GM19099 (cell line): Measurements from ENCODE around the gene SLC26A1.

Experiments
- POLR2A ChIP-seq: IDR thresholded peaks from 3 replicates; pipeline ENCODE4 v1.6.1; 2011; ENCODE audit warnings: low read depth; ENCODE audit not compliant: insufficient read length; ENCODE audit errors: extremely low read depth

The SLC26A1 gene

DNA sequence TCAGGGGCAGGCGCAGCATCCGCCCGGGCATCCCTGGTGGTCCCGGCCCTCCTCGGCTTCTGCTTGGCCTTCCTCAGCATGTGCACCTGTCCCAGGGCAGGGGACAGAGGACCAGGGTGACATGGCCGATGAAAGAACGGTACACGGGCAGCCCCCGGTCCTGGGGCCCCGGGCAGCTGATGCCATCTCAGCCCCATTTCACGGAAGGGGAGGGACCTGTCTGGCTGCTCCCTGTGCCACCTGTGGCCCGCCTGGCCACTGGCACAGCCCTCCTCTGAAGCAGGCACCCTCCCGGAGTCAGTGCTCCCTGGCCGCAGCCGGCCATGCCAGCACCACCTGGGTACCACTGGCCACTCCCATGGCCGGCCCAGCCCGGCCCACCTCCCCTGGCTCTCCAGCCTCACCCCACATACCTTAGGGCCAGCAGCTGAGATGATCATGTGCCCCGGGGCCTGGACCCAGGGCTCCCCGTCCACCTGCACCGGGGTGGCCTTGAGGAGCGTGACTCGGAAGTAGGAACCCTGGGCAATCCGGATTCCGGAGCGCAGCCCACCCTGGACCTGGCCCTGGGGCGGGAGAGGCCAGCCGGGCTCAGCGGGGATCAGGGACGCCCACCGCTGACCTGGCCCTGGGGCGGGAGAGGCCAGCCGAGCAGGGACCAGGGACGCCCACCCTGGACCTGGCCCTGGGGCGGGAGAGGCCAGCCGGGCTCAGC lies 32.4 kb downstream of the SLC26A1 start:
- no peak for TF ChIP-seq POLR2A

GRCh38 chr4:960140-960635 lies 33.0 kb downstream of the SLC26A1 start:
- TF ChIP-seq POLR2A, result no peak

DNA sequence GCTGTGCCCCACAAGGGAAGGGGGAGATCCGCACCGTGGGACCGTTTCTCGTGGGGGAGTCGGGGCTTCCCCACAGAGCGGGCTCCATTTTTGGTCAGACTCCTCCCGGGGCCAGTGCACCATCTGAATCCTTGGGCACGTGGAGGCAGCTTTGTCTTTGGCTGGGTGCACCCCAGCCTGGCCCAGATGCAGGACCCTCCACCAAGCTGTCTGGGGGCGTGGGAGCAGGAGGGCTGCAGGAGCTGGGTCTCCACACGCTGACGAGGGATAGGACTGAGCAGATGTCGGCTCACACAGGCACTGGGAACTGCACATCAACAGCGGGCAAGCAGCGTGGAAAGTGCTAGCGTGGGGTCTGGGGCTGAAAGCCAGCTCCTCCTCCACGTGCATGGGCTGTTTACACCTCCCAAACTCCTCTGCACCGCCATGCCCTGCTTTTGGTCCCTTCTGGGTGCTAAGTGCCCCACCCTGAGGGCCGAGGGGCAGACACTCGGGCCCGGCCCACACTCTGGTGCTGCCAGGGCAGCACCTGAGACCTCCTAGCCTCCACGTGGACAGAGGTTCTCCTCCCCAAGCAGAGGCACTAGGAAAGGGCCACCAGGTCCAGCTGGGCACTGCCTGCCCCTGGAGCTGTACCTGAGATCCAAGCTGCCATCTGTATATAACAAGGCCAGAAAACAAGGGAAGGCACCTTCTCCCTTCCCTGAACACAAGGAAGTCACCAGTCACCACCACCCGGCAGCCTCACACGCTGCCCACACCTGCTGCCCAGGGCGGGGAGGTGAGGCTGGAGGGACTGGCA lies 33.7 kb downstream of the SLC26A1 start:
- TF ChIP-seq POLR2A, result no peak

DNA sequence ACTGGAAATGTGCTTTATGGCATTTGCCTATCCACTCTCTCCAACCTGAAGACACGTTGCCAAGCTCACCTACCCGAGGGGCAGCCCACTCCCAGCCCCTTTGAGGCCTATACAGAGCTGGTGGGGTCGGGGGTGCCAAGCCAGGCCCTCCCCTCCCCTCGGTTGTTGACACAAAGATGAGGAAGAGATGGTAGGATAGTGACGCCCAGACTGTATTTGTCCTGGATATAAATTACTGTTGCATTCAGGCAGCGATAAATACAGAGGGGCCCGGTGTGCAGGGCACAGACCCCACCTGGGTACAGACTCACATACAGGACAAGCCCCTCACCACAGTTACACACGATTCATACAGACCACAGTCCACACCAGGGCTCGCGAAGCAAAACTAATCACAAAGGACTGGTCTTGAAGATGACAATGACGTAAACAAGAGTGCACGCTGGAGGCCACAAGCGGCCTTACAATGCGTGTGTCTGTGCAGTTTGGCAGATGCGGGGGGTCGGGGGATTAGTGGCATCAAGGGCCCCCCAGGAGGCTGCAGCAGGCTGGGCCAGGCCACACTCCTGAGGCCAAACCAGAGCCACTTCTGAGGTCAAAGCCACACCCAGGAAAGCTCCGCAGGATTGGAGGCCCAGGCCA lies 34.4 kb downstream of the SLC26A1 start:
- TF ChIP-seq POLR2A, result no peak

DNA sequence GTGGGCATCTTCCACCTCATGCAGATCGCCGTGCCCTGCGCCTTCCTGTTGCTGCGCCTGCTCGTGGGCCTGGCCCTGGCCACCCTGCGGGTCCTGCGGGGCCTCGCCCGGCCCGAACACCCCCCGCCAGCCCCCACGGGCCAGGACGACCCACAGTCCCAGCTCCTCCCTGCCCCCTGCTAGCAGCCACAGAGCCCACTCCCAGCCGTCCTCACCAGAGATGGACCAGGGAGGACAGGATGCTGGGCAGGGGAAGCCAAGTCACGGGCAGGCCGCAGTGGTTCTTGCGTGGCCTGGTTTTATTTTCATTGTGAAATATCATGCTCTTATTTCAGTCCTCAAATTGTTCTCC lies 34.9 kb downstream of the SLC26A1 start:
- no peak for TF ChIP-seq POLR2A

DNA sequence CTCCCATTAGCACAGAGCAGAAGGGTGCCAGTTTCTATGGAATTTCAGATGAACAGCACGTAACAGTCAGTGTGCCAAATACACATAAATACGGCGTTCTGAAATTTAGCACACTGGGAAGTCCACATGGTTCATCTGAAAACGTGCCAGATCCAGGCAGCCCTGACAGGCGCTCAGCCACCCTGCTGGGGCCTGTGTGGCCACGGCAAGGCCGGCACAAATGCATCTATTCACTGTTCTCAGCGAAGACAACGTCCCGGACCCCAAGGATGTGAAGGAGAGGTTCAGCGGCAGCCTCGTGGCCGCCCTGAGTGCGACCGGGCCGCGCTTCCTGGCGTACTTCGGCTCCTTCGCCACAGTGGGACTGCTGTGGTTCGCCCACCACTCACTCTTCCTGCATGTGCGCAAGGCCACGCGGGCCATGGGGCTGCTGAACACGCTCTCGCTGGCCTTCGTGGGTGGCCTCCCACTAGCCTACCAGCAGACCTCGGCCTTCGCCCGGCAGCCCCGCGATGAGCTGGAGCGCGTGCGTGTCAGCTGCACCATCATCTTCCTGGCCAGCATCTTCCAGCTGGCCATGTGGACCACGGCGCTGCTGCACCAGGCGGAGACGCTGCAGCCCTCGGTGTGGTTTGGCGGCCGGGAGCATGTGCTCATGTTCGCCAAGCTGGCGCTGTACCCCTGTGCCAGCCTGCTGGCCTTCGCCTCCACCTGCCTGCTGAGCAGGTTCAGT lies 35.5 kb downstream of the SLC26A1 start:
- no peak for TF ChIP-seq POLR2A

DNA sequence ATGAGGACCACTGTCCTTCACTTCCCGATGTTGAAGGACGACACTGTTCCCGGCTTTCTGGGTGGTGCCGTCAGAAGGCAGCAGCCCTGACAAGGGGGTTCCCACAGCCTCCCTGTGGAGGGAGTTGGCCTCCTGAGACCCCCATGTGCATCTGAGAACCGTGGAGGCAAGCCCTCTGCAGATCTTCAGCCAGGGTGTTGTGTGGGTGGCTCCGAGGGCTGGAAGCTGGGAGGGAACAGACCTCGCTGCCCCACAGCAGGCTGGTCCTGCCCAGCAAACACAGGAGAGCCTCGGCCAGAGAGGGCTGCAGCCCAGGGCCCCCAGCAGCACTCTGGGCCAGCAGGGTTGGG lies 36.0 kb downstream of the SLC26A1 start:
- TF ChIP-seq POLR2A, result no peak

DNA sequence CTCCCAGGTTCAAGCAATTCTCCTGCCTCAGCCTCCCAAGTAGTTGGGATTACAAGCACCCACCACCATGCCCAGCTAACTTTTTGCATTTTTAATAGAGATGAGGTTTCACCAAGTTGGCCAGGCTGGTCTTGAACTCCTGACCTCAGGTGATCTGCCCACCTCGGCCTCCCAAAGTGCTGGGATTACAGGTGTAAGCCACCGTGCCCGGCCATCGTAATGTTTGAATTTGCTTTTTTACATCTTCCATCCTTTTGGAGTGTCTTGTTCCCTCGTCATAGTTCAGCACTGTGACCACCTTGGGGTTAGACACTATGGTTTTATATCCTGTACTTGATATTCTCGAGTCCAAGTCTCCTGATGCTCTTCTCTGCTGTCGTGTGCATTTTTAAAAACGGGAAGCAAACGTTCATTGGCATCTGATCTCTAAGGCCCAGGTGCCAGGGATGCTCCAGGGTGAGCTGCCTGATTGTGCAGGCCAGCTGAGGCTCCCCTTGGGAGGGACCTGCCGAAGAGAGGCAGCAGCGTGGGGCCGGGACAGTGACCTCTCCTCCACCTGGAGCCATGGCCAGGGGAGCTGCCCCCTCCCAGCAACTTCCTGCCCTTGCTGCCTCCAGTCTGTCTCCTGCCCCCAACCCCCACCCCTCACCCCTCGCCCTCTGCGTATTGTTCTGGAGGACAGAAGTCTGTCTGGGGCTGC lies 36.5 kb downstream of the SLC26A1 start:
- no peak for TF ChIP-seq POLR2A

- no peak for TF ChIP-seq POLR2A
These were observed 37.2 kb downstream of the SLC26A1 start for GRCh38 chr4:955931-956381.

- TF ChIP-seq POLR2A, result no peak
These were observed 37.9 kb downstream of the SLC26A1 start for GRCh38 chr4:955161-955921.

GRCh38 chr4:954211-955020 lies 38.8 kb downstream of the SLC26A1 start:
- no peak for TF ChIP-seq POLR2A

DNA sequence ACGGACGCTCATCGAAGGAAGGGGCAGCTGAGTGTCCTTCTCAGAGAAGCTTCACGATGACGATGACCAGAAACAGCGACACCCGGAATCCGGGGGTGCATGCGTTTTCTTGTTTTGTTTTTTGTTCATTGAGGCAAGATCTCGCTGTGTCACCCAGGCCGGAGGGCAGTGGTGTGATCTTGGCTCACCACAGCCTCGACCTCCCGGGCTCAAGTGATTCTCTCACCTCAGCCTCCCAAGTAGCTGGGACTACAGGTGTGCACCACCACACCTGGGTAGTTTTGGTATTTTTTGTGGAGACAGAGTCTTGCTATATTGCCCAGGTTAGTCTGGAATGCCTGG lies 39.7 kb downstream of the SLC26A1 start:
- TF ChIP-seq POLR2A, result no peak

DNA sequence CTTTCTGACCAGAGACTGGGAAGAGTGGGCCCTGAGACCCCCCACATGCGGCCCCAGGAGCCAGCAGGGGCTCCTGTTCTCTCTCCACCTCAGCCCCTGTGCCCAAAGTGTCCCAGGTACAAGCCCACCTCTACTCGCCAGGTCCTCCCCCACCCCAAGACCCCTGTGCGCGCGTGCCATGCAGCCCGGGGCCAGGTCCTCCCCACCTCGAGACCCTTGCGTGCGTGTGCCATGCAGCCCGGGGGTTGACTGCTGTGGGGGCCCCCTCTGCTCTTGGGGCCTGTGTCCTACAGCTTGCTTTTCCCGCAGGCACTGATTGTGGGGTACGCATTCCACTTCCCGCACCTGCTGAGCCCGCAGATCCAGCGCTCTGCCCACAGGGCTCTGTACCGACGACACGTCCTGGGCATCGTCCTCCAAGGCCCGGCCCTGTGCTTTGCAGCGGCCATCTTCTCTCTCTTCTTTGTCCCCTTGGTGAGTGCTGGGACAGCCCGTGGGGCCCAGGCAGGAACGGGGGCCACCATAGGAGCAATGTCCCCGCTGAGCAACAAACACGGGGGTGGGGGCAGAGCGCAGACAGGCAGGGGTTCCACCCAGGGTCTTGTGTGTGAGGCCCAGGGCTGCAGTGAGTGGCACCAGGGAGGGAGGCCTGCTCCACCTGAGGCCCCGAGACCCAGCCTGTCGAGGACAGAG lies 40.2 kb downstream of the SLC26A1 start:
- no peak for TF ChIP-seq POLR2A
